ENCODE data around the gene FAHD1. TPM values are rescaled to one million over a fixed set of nuclear protein-coding genes. Genes with fewer than 3 reads are reported as not detected.

FAHD1 gene
- total and polyA plus RNA-seq, 9 of the 15 experiments (the other 6 are each of a cell fraction or from before 2014, with no cell fraction given), result 2.2 to 20.9 (median 10.7) TPM

GRCh38 chr16:1818873-1819525, 8.0 kb upstream of the FAHD1 start:
- Histone ChIP-seq H3K4me1 (replicated peaks in 1 of 2; ENCODE audit: control insufficient read depth in 2 of 2, insufficient read depth in 2 of 2, low read length in 2 of 2) (peaks cover 0 to 49% of the 10 kb centered on the region in 2 experiments; a peak in 2 of 5 replicates), H3K27ac (ENCODE audit: extremely low read depth, low read depth, low read length) (no peak overlapping the region), H3K9me1 (ENCODE audit: control insufficient read depth, insufficient read depth, low read length) (no peaks in the 10 kb centered on the region), H3K27me3 (ENCODE audit: control insufficient read depth in 2 of 2, insufficient read depth in 2 of 2, low read length in 2 of 2) (no peaks in the 10 kb centered on the region), H3K4me3 (no peak overlapping the region), H3K36me3 (ENCODE audit: control insufficient read depth, insufficient read depth, low read length) (peaks cover 3% of the 10 kb centered on the region; the same call in 1 of the 3 replicates), H3K9ac (ENCODE audit: insufficient read depth in 1 of 2, low read depth in 2 of 2, low read length in 2 of 2) (peak overlapping the region in 1 of 2 experiments; percentile 13; a peak in 1 of 4 replicates), H3K9me3 (replicated peaks; ENCODE audit: control insufficient read depth, insufficient read depth, low read depth, low read length) (no peaks in the 10 kb centered on the region), H3K79me2 (ENCODE audit: control insufficient read depth, insufficient read depth, low read length) (no peaks in the 10 kb centered on the region), H2AFZ (ENCODE audit: low read depth, low read length) (no peak overlapping the region), H4K20me1 (replicated peaks; ENCODE audit: control insufficient read depth, insufficient read depth, low read length) (no peaks in the 10 kb centered on the region), H3K4me2 (ENCODE audit: insufficient read depth, low read length) (no peak overlapping the region)
- ATAC-seq (no peak), DNase-seq (ENCODE audit: extremely low read depth in 1 of 4, low spot score in 3 of 4) (no peak), FAIRE-seq (no peak)
- CTCF ChIA-PET (ENCODE audit: low intra/inter-chr PET ratio), result no interaction called here
- no TSS peak for BruUV-seq (replicated peaks)
- TF ChIP-seq ZNF507 (tag; conservative IDR thresholded peaks at IDR 0.05) (no peak), POLR2G (IDR thresholded peaks at IDR 0.05; ENCODE audit: low read depth, low read length) (peak; percentile 23; the same call in 1 of the 2 replicates)
- intact Hi-C loops (cut with micrococcal nuclease), result no loop called here
- in situ Hi-C loops (cut with MboI), result no loop called here
- 81% methylated on average over 29 of the region's 35 CpGs for WGBS (ENCODE audit: insufficient coverage, low coverage, missing lambda C conversion rate)
- POLR2A ChIA-PET, result no interaction called here

GRCh38 chr16:1819611-1820010, 7.4 kb upstream of the FAHD1 start:
- Histone ChIP-seq H3K9me1 (ENCODE audit: control insufficient read depth, insufficient read depth, low read length) (no peaks in the 10 kb centered on the region), H3K79me2 (ENCODE audit: control insufficient read depth, insufficient read depth, low read length) (no peaks in the 10 kb centered on the region), H3K9me3 (replicated peaks; ENCODE audit: control insufficient read depth, insufficient read depth, low read depth, low read length) (no peaks in the 10 kb centered on the region), H4K20me1 (replicated peaks; ENCODE audit: control insufficient read depth, insufficient read depth, low read length) (no peaks in the 10 kb centered on the region), H3K4me3 (no peak overlapping the region), H3K27ac (ENCODE audit: extremely low read depth, low read depth, low read length) (no peak overlapping the region), H3K4me2 (ENCODE audit: insufficient read depth, low read length) (no peak overlapping the region), H3K36me3 (ENCODE audit: control insufficient read depth, insufficient read depth, low read length) (peaks cover 3% of the 10 kb centered on the region; the same call in 1 of the 3 replicates), H3K4me1 (replicated peaks in 1 of 2; ENCODE audit: control insufficient read depth in 2 of 2, insufficient read depth in 2 of 2, low read length in 2 of 2) (peaks cover 0 to 49% of the 10 kb centered on the region in 2 experiments; a peak in 2 of 5 replicates), H2AFZ (ENCODE audit: low read depth, low read length) (no peak overlapping the region), H3K27me3 (ENCODE audit: control insufficient read depth in 2 of 2, insufficient read depth in 2 of 2, low read length in 2 of 2) (no peaks in the 10 kb centered on the region), H3K9ac (ENCODE audit: insufficient read depth in 1 of 2, low read depth in 2 of 2, low read length in 2 of 2) (peak overlapping the region in 1 of 2 experiments; percentile 17; a peak in 1 of 4 replicates)
- intact Hi-C loops (cut with micrococcal nuclease) (no loop called here), in situ Hi-C loops (cut with MboI) (no loop called here)
- WGBS (ENCODE audit: insufficient coverage, low coverage, missing lambda C conversion rate), result 83% methylated on average over 15 of the region's 15 CpGs
- ChIA-PET POLR2A (interaction anchor here (0.6 kb wide), 1 partner anchor 95 kb away, joined by 3 read pairs; no protein-coding TSS in a partner anchor), CTCF (ENCODE audit: low intra/inter-chr PET ratio) (no interaction called here)
- no peak for FAIRE-seq
- no peak for ATAC-seq
- BruUV-seq (replicated peaks), result no TSS peak
- no peak for DNase-seq (ENCODE audit: extremely low read depth in 1 of 4, low spot score in 3 of 4)
- no peak for TF ChIP-seq DLX4 (CRISPR knock-in tag; IDR thresholded peaks at IDR 0.05)
- TF ChIP-seq SFPQ (IDR thresholded peaks at IDR 0.05; ENCODE audit: low read depth, low read length), result no peak

All from K562 (cell line).